ENCODE measurements around the gene MTMR4.
A peak's percentile ranks its signal among the peaks of the same experiment; 100 is the strongest.

The MTMR4 gene

GRCh38 chr17:58528443-58528842, 14.0 kb upstream of the MTMR4 start:
- DNase-seq = no peak
- in situ Hi-C loops (cut with HindIII; ENCODE audit: low pct_ligation_motif_present, low pct_unique_long_range_greater_than_20kb, low sequenced_read_pairs) = no loop called here

- in situ Hi-C loops (cut with HindIII; ENCODE audit: low pct_ligation_motif_present, low pct_unique_long_range_greater_than_20kb, low sequenced_read_pairs) = no loop called here
These were observed 13.5 kb upstream of the MTMR4 start for GRCh38 chr17:58527949-58528348.

GRCh38 chr17:58527306-58527705, 12.9 kb upstream of the MTMR4 start:
- no peak for DNase-seq
- in situ Hi-C loops (cut with HindIII; ENCODE audit: low pct_ligation_motif_present, low pct_unique_long_range_greater_than_20kb, low sequenced_read_pairs) = no loop called here

More at GRCh38 chr17:58527949-58528348, 13.5 kb upstream of the MTMR4 start:
- no peak for DNase-seq

- in situ Hi-C loops (cut with HindIII; ENCODE audit: low pct_ligation_motif_present, low pct_unique_long_range_greater_than_20kb, low sequenced_read_pairs) = no loop called here
- peak; percentile 25 for DNase-seq
These were observed 10.8 kb upstream of the MTMR4 start for GRCh38 chr17:58525239-58525638.

GRCh38 chr17:58521680-58522079, 7.2 kb upstream of the MTMR4 start:
- no peak for DNase-seq
- in situ Hi-C loops (cut with HindIII; ENCODE audit: low pct_ligation_motif_present, low pct_unique_long_range_greater_than_20kb, low sequenced_read_pairs) = no loop called here

GRCh38 chr17:58520843-58521430, 6.5 kb upstream of the MTMR4 start:
- DNase-seq = peak; percentile 35
- in situ Hi-C loops (cut with HindIII; ENCODE audit: low pct_ligation_motif_present, low pct_unique_long_range_greater_than_20kb, low sequenced_read_pairs) = no loop called here

- peak; percentile 100 for DNase-seq
- in situ Hi-C loops (cut with HindIII; ENCODE audit: low pct_ligation_motif_present, low pct_unique_long_range_greater_than_20kb, low sequenced_read_pairs) = no loop called here
These were observed 3.6 kb upstream of the MTMR4 start for GRCh38 chr17:58517928-58518609.

- in situ Hi-C loops (cut with HindIII; ENCODE audit: low pct_ligation_motif_present, low pct_unique_long_range_greater_than_20kb, low sequenced_read_pairs) = no loop called here
- DNase-seq = no peak
These were observed 3.0 kb upstream of the MTMR4 start for GRCh38 chr17:58517378-58517927.

GRCh38 chr17:58516644-58517377, 2.4 kb upstream of the MTMR4 start:
- DNase-seq = no peak
- in situ Hi-C loops (cut with HindIII; ENCODE audit: low pct_ligation_motif_present, low pct_unique_long_range_greater_than_20kb, low sequenced_read_pairs) = no loop called here

- DNase-seq = no peak
- in situ Hi-C loops (cut with HindIII; ENCODE audit: low pct_ligation_motif_present, low pct_unique_long_range_greater_than_20kb, low sequenced_read_pairs) = no loop called here
These were observed 848 bp upstream of the MTMR4 start for GRCh38 chr17:58515286-58515685.

GRCh38 chr17:58514770-58515157, 326 bp upstream of the MTMR4 start:
- in situ Hi-C loops (cut with HindIII; ENCODE audit: low pct_ligation_motif_present, low pct_unique_long_range_greater_than_20kb, low sequenced_read_pairs) = no loop called here
- DNase-seq = no peak

- no peak for DNase-seq
- in situ Hi-C loops (cut with HindIII; ENCODE audit: low pct_ligation_motif_present, low pct_unique_long_range_greater_than_20kb, low sequenced_read_pairs) = no loop called here
These were observed 1.0 kb downstream of the MTMR4 start for GRCh38 chr17:58513267-58513964.

- in situ Hi-C loops (cut with HindIII; ENCODE audit: low pct_ligation_motif_present, low pct_unique_long_range_greater_than_20kb, low sequenced_read_pairs) = no loop called here
- DNase-seq = no peak
These were observed 4.4 kb downstream of the MTMR4 start for GRCh38 chr17:58510075-58510474.

GRCh38 chr17:58508341-58509067, 5.9 kb downstream of the MTMR4 start:
- in situ Hi-C loops (cut with HindIII; ENCODE audit: low pct_ligation_motif_present, low pct_unique_long_range_greater_than_20kb, low sequenced_read_pairs) = no loop called here
- DNase-seq = no peak

GRCh38 chr17:58507123-58507634, 7.3 kb downstream of the MTMR4 start:
- no peak for DNase-seq
- in situ Hi-C loops (cut with HindIII; ENCODE audit: low pct_ligation_motif_present, low pct_unique_long_range_greater_than_20kb, low sequenced_read_pairs) = no loop called here

GRCh38 chr17:58506354-58507080, 7.9 kb downstream of the MTMR4 start:
- no peak for DNase-seq
- in situ Hi-C loops (cut with HindIII; ENCODE audit: low pct_ligation_motif_present, low pct_unique_long_range_greater_than_20kb, low sequenced_read_pairs) = no loop called here

GRCh38 chr17:58504826-58505351, 9.5 kb downstream of the MTMR4 start:
- in situ Hi-C loops (cut with HindIII; ENCODE audit: low pct_ligation_motif_present, low pct_unique_long_range_greater_than_20kb, low sequenced_read_pairs) = no loop called here
- no peak for DNase-seq

Data from ACHN (cell line).